Upper lobe of left lung (tissue), 4 donors: ENCODE data around the gene GRIK2.

ENCODE experiments used
- CTCF ChIP-seq, 6 experiments: fragments of 450-650 bp in 4 of 6; fragments of 200-600 bp in 2 of 6; sonication (generic) in 2 of 6; IDR thresholded peaks; one replicate each; pipeline ENCODE4 v1.5.1; 2016 to 2019; ENCODE audit warnings: antibody characterized with exemption in 6 of 6
- EP300 ChIP-seq, 4 donors: sonication (generic); formaldehyde crosslinking; IDR thresholded peaks; one replicate each; pipeline ENCODE4 v1.5.1; 2017; ENCODE audit warnings: antibody characterized with exemption in 4 of 4, control low read depth in 2 of 4
- POLR2A ChIP-seq, 4 donors: fragments of 450-650 bp; IDR thresholded peaks; one replicate each; pipeline ENCODE4 v1.5.1; 2016 to 2017; ENCODE audit warnings: antibody characterized with exemption in 4 of 4, mild to moderate bottlenecking in 2 of 4
- POLR2AphosphoS5 ChIP-seq, 2 donors: sonication (generic); formaldehyde crosslinking; IDR thresholded peaks; one replicate each; pipeline ENCODE4 v1.5.1; 2017; ENCODE audit warnings: antibody characterized with exemption in 2 of 2

GRCh38 chr6:101482606-101483005 is 89.1 kb downstream of the GRIK2 start:
- TF ChIP-seq CTCF (IDR thresholded peaks at IDR 0.05) (no peak), POLR2AphosphoS5 (IDR thresholded peaks at IDR 0.05) (no peak), POLR2A (IDR thresholded peaks at IDR 0.05) (no peak), EP300 (IDR thresholded peaks at IDR 0.05) (no peak)
